DOHH2 (cell line): ENCODE measurements around the gene TAPT1.

Experiments used
- CTCF ChIP-seq: fragments of 200-600 bp; sonication (generic); IDR thresholded peaks from one replicate; pipeline ENCODE4 v1.5.1; 2014; ENCODE audit warnings: antibody characterized with exemption, mild to moderate bottlenecking, low read depth, low read length; ENCODE audit not compliant: poor library complexity, severe bottlenecking
- EZH2phosphoT487 ChIP-seq: fragments of 200-600 bp; sonication (generic); IDR thresholded peaks from 2 replicates; pipeline ENCODE4 v1.6.1; 2017; ENCODE audit warnings: borderline replicate concordance, mild to moderate bottlenecking, antibody characterized with exemption, low read length, moderate library complexity, mixed read lengths

GRCh38 chr4:16259889-16260246 is 33.6 kb upstream of the TAPT1 start:
- TF ChIP-seq CTCF (no peak), EZH2phosphoT487 (no peak)
